CD4-positive, alpha-beta T cell (primary cell): Measurements from ENCODE around the gene NELFA. TPM values are rescaled to one million over a fixed set of nuclear protein-coding genes. Genes with fewer than 3 reads are reported as not detected.
A peak's percentile ranks its signal among the peaks of the same experiment; 100 is the strongest.

ENCODE experiments used
- ATAC-seq: fragments of 200-7000 bp; cut with Tn5 transposase; one replicate; pipeline ENCODE4 v1.10.0; 2022; ENCODE audit warnings: mild to moderate bottlenecking; ENCODE audit not compliant: poor library complexity
- CTCF ChIA-PET: fragments of 350-600 bp; sonication (Branson Sonifier 250); formaldehyde crosslinking; loops from one replicate; lab custom pipeline; 2021; ENCODE audit warnings: antibody characterized with exemption, inconsistent platforms; lab: Charles Lee
- POLR2A ChIA-PET: fragments of 350-600 bp; sonication (Branson Sonifier 250); formaldehyde crosslinking; loops from one replicate; lab custom pipeline; 2021; ENCODE audit warnings: antibody characterized with exemption, inconsistent platforms; lab: Charles Lee
- DNase-seq, 14 experiments: peaks; one replicate each; pipeline ENCODE4 v3.0.0-alpha.2; 2013 to 2020; ENCODE audit warnings: mixed read lengths in 2 of 14
- H3K27ac ChIP-seq, 2 donors: one replicate each; pipeline versions ENCODE4 v1.5.1 to v1.7.0; 2013; ENCODE audit warnings: low read length in 2 of 2, low read depth in 1 of 2, mild to moderate bottlenecking in 1 of 2
- H3K27me3 ChIP-seq, 2 experiments: 1 replicate in 1 of 2; 2 replicates in 1 of 2; pipeline versions ENCODE4 v1.6.1 to v1.7.0; 2013; ENCODE audit warnings: low read length in 2 of 2, control low read depth in 1 of 2, mild to moderate bottlenecking in 1 of 2, moderate library complexity in 1 of 2; ENCODE audit not compliant: insufficient read depth in 2 of 2, control insufficient read depth in 1 of 2
- H3K36me3 ChIP-seq: one replicate; pipeline ENCODE4 v1.6.1; 2013; ENCODE audit warnings: low read length, control low read depth; ENCODE audit not compliant: insufficient read depth
- H3K4me1 ChIP-seq: one replicate; pipeline ENCODE4 v1.6.1; 2013; ENCODE audit warnings: low read length, control low read depth; ENCODE audit not compliant: insufficient read depth
- H3K4me3 ChIP-seq: one replicate; pipeline ENCODE4 v1.5.1; 2013; ENCODE audit warnings: mild to moderate bottlenecking, low read length, moderate library complexity
- H3K9me3 ChIP-seq, 2 experiments: 1 replicate in 1 of 2; 2 replicates in 1 of 2; pipeline versions ENCODE4 v1.6.1 to v1.7.0; 2013; ENCODE audit warnings: low read length in 2 of 2, mild to moderate bottlenecking in 2 of 2, control low read depth in 1 of 2, moderate library complexity in 1 of 2; ENCODE audit not compliant: control insufficient read depth in 1 of 2, insufficient read depth in 1 of 2
- H3K27ac Mint-ChIP-seq: one replicate; pipeline ENCODE4 v1.8.0; 2020; ENCODE audit warnings: mixed read lengths
- H3K27me3 Mint-ChIP-seq: one replicate; pipeline ENCODE4 v1.8.0; 2021; ENCODE audit warnings: mixed read lengths
- H3K36me3 Mint-ChIP-seq: one replicate; pipeline ENCODE4 v1.8.0; 2021; ENCODE audit warnings: low read depth, mixed read lengths
- H3K4me1 Mint-ChIP-seq: one replicate; pipeline ENCODE4 v1.8.0; 2021; ENCODE audit warnings: low read depth, mixed read lengths
- H3K4me3 Mint-ChIP-seq: one replicate; pipeline ENCODE4 v1.8.0; 2020; ENCODE audit warnings: mild to moderate bottlenecking, mixed read lengths
- H3K9me3 Mint-ChIP-seq: one replicate; pipeline ENCODE4 v1.8.0; 2020; ENCODE audit warnings: mixed read lengths
- intact Hi-C, 2 experiments: fragments of 100-400 bp; cut with DNase I in 1 of 2; cut with micrococcal nuclease in 1 of 2; formaldehyde crosslinking; loops; one replicate each; pipeline versions ENCODE4 v1.15.1 to v1.9.0; 2023 to 2025; cut with DNase I, micrococcal nuclease
- total RNA-seq, 174 experiments: library from RNA in 2 of 174; stranded (reverse) in 2 of 174; gene quantifications; one replicate each; pipeline ENCODE4 v1.2.3 and lab custom pipeline; 2021 to 2026
- TF ChIP-seq, protein P1 (sequence below): fragments of 200-600 bp; IDR thresholded peaks from one replicate; pipeline ENCODE4 v1.8.0; 2022; ENCODE audit warnings: antibody characterized with exemption, mild to moderate bottlenecking

NELFA gene
- total RNA-seq, 2 experiments from 2014 or later: 39.9 to 40.1 TPM

DNA sequence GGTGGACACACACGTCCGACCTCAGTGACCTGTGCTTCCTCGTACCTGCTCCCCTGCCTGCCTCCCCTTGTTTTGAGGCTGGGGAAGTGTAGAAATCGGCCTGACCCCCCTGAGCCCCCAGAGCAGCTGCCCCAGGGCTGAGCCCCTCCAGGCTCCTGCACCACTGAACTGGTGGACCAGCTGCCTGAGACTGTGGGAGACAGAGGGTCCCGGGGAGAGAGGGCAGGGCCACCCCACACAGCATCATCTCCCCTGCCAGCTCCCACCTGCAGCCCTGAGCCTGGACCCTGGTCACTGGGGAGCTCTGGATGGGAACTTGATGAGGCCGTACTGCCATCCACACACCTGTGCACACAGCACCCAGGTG, 35.3 kb upstream of the NELFA start:
- ChIA-PET POLR2A (no interaction called here), CTCF (no interaction called here)
- Mint-ChIP-seq H3K4me1 (peaks cover 6% of the 10 kb centered on the region), H3K36me3 (no peaks in the 10 kb centered on the region), H3K4me3 (peak overlapping the region; percentile 60), H3K9me3 (no peaks in the 10 kb centered on the region), H3K27ac (no peak overlapping the region), H3K27me3 (peaks cover 27% of the 10 kb centered on the region)
- H3K9me3 ChIP-seq: peaks cover 0 to 37% of the 10 kb centered on the region in 2 experiments
- H3K27ac ChIP-seq: no peak overlapping the region
- no peak overlapping the region for H3K4me3 ChIP-seq
- no peak for ATAC-seq
- no peaks in the 10 kb centered on the region for H3K36me3 ChIP-seq
- DNase-seq: peak in 1 of 14 experiments; percentile 19
- TF ChIP-seq, protein P1, sequence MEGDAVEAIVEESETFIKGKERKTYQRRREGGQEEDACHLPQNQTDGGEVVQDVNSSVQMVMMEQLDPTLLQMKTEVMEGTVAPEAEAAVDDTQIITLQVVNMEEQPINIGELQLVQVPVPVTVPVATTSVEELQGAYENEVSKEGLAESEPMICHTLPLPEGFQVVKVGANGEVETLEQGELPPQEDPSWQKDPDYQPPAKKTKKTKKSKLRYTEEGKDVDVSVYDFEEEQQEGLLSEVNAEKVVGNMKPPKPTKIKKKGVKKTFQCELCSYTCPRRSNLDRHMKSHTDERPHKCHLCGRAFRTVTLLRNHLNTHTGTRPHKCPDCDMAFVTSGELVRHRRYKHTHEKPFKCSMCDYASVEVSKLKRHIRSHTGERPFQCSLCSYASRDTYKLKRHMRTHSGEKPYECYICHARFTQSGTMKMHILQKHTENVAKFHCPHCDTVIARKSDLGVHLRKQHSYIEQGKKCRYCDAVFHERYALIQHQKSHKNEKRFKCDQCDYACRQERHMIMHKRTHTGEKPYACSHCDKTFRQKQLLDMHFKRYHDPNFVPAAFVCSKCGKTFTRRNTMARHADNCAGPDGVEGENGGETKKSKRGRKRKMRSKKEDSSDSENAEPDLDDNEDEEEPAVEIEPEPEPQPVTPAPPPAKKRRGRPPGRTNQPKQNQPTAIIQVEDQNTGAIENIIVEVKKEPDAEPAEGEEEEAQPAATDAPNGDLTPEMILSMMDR: no peak
- H3K27me3 ChIP-seq: peaks cover 18 to 20% of the 10 kb centered on the region in 2 experiments
- intact Hi-C loops: no loop called here
- H3K4me1 ChIP-seq: peaks cover 27% of the 10 kb centered on the region

DNA sequence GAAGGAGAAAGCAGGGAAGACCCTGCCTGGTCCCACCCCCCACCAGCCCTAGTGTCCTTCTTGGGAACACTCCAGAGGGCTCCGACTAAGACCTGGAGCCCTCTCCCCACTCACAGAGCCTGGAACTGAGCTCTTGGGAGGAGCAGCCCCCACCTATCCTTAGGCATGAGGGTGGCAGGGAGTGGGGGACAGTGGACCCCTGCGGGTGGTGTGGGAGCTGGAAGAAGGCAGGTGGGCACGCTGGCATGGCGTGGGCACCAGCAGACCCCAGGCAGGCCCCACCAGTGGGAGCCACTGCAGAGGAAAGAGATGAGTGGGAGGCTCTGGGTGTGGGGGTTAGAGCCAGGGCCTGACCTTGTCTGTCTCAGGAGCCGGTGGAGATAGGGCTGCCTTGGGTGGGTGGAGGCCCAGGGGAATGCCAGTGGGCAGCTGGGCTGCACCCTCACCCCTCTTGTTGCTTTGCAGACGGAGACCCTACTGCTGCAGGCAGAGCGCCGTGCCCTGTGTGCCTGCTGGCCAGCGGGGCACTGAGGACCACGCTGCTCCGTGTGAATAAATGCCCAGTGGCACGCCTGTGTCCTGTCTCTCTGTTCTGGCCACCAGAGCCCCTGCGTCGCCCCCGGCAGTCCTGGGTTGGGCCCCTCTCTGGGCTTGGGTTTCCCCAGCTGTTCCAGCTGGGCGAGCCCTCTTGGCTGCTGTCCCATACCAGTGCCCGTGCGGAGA, 34.8 kb upstream of the NELFA start:
- peaks cover 6% of the 10 kb centered on the region for H3K4me1 Mint-ChIP-seq
- H3K9me3 Mint-ChIP-seq: no peaks in the 10 kb centered on the region
- no peak overlapping the region for H3K27ac Mint-ChIP-seq
- peaks cover 18 to 20% of the 10 kb centered on the region in 2 experiments for H3K27me3 ChIP-seq
- no peak overlapping the region for H3K4me3 ChIP-seq
- ChIA-PET CTCF (no interaction called here), POLR2A (no interaction called here)
- intact Hi-C loops: no loop called here
- TF ChIP-seq, protein P1: no peak
- H3K36me3 Mint-ChIP-seq: no peaks in the 10 kb centered on the region
- DNase-seq (peak in 2 of 14 experiments; percentile 20 to 28), ATAC-seq (no peak)
- peak overlapping the region; percentile 81 for H3K4me3 Mint-ChIP-seq
- peaks cover 27% of the 10 kb centered on the region for H3K4me1 ChIP-seq
- H3K9me3 ChIP-seq: peaks cover 0 to 37% of the 10 kb centered on the region in 2 experiments
- peaks cover 31% of the 10 kb centered on the region for H3K27me3 Mint-ChIP-seq
- no peak overlapping the region for H3K27ac ChIP-seq
- H3K36me3 ChIP-seq: no peaks in the 10 kb centered on the region

DNA sequence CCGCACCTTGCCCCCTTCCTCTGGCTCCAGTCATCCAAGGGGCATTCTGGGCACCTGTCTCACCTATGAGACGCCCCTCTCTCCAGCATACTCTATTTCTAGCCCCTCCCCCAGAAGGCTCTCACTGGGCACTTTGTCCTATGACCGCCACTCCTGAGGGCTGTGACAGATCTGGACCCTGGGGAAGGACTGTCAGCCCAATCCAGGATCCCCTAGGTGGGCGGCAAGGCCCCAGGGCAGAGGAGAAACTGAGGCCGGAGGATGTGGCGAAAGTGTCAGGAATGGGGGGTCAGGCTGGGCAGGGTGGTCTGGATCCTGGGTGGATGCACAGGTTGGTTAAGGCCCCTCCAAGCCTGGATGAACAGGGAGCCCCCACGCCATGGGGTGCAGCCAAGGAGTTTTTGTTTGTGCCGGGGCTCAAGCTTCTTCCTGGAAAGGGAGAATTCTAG, 34.2 kb upstream of the NELFA start:
- Histone ChIP-seq H3K27me3 (peaks cover 16 to 20% of the 10 kb centered on the region in 2 experiments), H3K4me1 (peaks cover 27% of the 10 kb centered on the region), H3K4me3 (peak overlapping the region; percentile 25), H3K9me3 (peaks cover 0 to 33% of the 10 kb centered on the region in 2 experiments), H3K27ac (no peak overlapping the region), H3K36me3 (no peaks in the 10 kb centered on the region)
- Mint-ChIP-seq H3K36me3 (no peaks in the 10 kb centered on the region), H3K27ac (no peak overlapping the region), H3K4me3 (peak overlapping the region; percentile 81), H3K9me3 (no peaks in the 10 kb centered on the region), H3K27me3 (peaks cover 31% of the 10 kb centered on the region), H3K4me1 (peaks cover 6% of the 10 kb centered on the region)
- DNase-seq: peak in 1 of 14 experiments; percentile 20
- no peak for ATAC-seq
- intact Hi-C loops: no loop called here
- TF ChIP-seq, protein P1: no peak
- CTCF ChIA-PET: no interaction called here
- POLR2A ChIA-PET: no interaction called here
